Endothelial cell of umbilical vein (primary cell): ENCODE results near the gene RPS6KA1. TPM values are rescaled to one million over a fixed set of nuclear protein-coding genes. Genes with fewer than 3 reads are reported as not detected.

Experiments
- BruUV-seq: library from RNA; stranded (reverse); fragments of 400-500 nt; replicated peaks from 2 replicates; lab custom pipeline; 2021; lab: Mats Ljungman, UMichigan
- CTCF ChIA-PET: fragments of 300-600, 350-600 bp; sonication (Branson Sonifier 250); formaldehyde crosslinking; loops from one replicate; lab custom pipeline; 2021; ENCODE audit warnings: antibody characterized with exemption, inconsistent platforms; lab: Charles Lee
- POLR2A ChIA-PET: fragments of 300-600, 350-600 bp; sonication (Branson Sonifier 250); formaldehyde crosslinking; loops from one replicate; lab custom pipeline; 2021; ENCODE audit warnings: antibody characterized with exemption, inconsistent platforms; lab: Charles Lee
- DNase-seq: peaks from one replicate; pipeline ENCODE4 v3.0.0-alpha.2; 2011; ENCODE audit warnings: low read depth, low spot score
- FAIRE-seq: peaks from 2 replicates; lab custom pipeline; 2011; peaks lifted over from hg19 to GRCh38; lab: Jason Lieb, UNC
- H2AFZ ChIP-seq: 2 replicates; pipeline ENCODE4 v1.6.0; 2012; ENCODE audit warnings: low read depth, low read length, control low read depth, inconsistent platforms
- H3K27ac ChIP-seq: 2 replicates; pipeline ENCODE4 v1.5.1; 2011; ENCODE audit warnings: low read depth, mild to moderate bottlenecking, control low read depth, low read length, moderate library complexity; ENCODE audit not compliant: insufficient read depth
- H3K27me3 ChIP-seq, 2 experiments: 2 replicates each; pipeline versions ENCODE4 v1.6.0 to v1.6.1; 2011; ENCODE audit warnings: low read length in 2 of 2, mixed read lengths in 1 of 2; ENCODE audit not compliant: control insufficient read depth in 2 of 2, insufficient read depth in 2 of 2
- H3K36me3 ChIP-seq, 2 experiments: 2 replicates in 1 of 2; 3 replicates in 1 of 2; pipeline ENCODE4 v1.5.1; 2011; ENCODE audit warnings: low read length in 2 of 2, mild to moderate bottlenecking in 1 of 2, moderate library complexity in 1 of 2; ENCODE audit not compliant: control insufficient read depth in 2 of 2, insufficient read depth in 2 of 2; ENCODE audit errors: extremely low read depth in 1 of 2
- H3K4me1 ChIP-seq: 3 replicates; pipeline ENCODE4 v1.5.1; 2011; ENCODE audit warnings: mild to moderate bottlenecking, low read length; ENCODE audit not compliant: control insufficient read depth, insufficient read depth; ENCODE audit errors: extremely low read depth
- H3K4me2 ChIP-seq: 2 replicates; pipeline ENCODE4 v1.6.1; 2011; ENCODE audit warnings: low read length, control low read depth, mixed read lengths; ENCODE audit not compliant: insufficient read depth
- H3K4me3 ChIP-seq, 3 experiments: fragments of 200-600 bp in 1 of 3; sonication (generic), shearing (Covaris generic) in 1 of 3; replicated peaks in 1 of 3; 2 replicates each; pipeline ENCODE4 v1.5.1; 2011 to 2016; ENCODE audit warnings: control low read depth in 3 of 3, low read length in 3 of 3, mild to moderate bottlenecking in 2 of 3, inconsistent platforms in 1 of 3, low read depth in 1 of 3, moderate library complexity in 1 of 3; ENCODE audit not compliant: insufficient read depth in 1 of 3
- H3K79me2 ChIP-seq: 2 replicates; pipeline ENCODE4 v1.6.0; 2012; ENCODE audit warnings: low read length, inconsistent platforms; ENCODE audit not compliant: control insufficient read depth, insufficient read depth
- H3K9ac ChIP-seq: replicated peaks from 2 replicates; pipeline ENCODE3; 2011; ENCODE audit warnings: low read length, control low read depth; ENCODE audit not compliant: insufficient read depth; ENCODE audit errors: extremely low read depth
- H3K9me1 ChIP-seq: replicated peaks from 3 replicates; pipeline ENCODE4 v1.6.0; 2011; ENCODE audit warnings: mild to moderate bottlenecking, low read length; ENCODE audit not compliant: control insufficient read depth, insufficient read depth; ENCODE audit errors: extremely low read depth
- H3K9me3 ChIP-seq: replicated peaks from 2 replicates; pipeline ENCODE4 v1.5.1; 2012; ENCODE audit warnings: low read length, inconsistent platforms; ENCODE audit not compliant: control insufficient read depth, insufficient read depth
- H4K20me1 ChIP-seq: replicated peaks from 2 replicates; pipeline ENCODE3; 2011; ENCODE audit warnings: mild to moderate bottlenecking, low read length; ENCODE audit not compliant: control insufficient read depth, insufficient read depth; ENCODE audit errors: extremely low read depth
- CTCF ChIP-seq, 2 donors: IDR thresholded peaks; 1 replicate in 1 of 2; 2 replicates in 1 of 2; pipeline ENCODE4 v1.5.1; 2011; ENCODE audit warnings: low read length in 2 of 2, mild to moderate bottlenecking in 2 of 2, moderate library complexity in 2 of 2, control low read depth in 1 of 2, inconsistent platforms in 1 of 2, low read depth in 1 of 2; ENCODE audit not compliant: insufficient read depth in 1 of 2; ENCODE audit errors: extremely low read depth in 1 of 2
- EZH2 ChIP-seq: IDR thresholded peaks from 2 replicates; pipeline ENCODE4 v1.6.1; 2012; ENCODE audit warnings: borderline replicate concordance, low read depth, mild to moderate bottlenecking, moderate library complexity, low read length, inconsistent platforms; ENCODE audit not compliant: severe bottlenecking
- FOS ChIP-seq: IDR thresholded peaks from 2 replicates; pipeline ENCODE4 v1.6.1; 2011; ENCODE audit warnings: mild to moderate bottlenecking, low read length, moderate library complexity, borderline replicate concordance; ENCODE audit not compliant: insufficient read depth
- GATA2 ChIP-seq: IDR thresholded peaks from 2 replicates; pipeline ENCODE4 v1.7.0; 2011; ENCODE audit warnings: low read depth, mild to moderate bottlenecking, moderate library complexity, mixed read lengths, low read length; ENCODE audit not compliant: insufficient read length, insufficient read depth
- JUN ChIP-seq: IDR thresholded peaks from 2 replicates; pipeline ENCODE4 v1.6.1; 2011; ENCODE audit warnings: borderline replicate concordance, low read depth; ENCODE audit not compliant: insufficient read length, insufficient read depth
- MAX ChIP-seq: IDR thresholded peaks from 2 replicates; pipeline ENCODE4 v1.6.1; 2011; ENCODE audit not compliant: insufficient read depth, insufficient read length
- MYC ChIP-seq: IDR thresholded peaks from one replicate; pipeline ENCODE4 v1.6.1; 2011; ENCODE audit warnings: mild to moderate bottlenecking, low read depth, low read length
- POLR2A ChIP-seq: IDR thresholded peaks from 2 replicates; pipeline ENCODE4 v1.6.1; 2012; ENCODE audit warnings: low read depth, mild to moderate bottlenecking, control low read depth, low read length
- POLR2AphosphoS5 ChIP-seq: IDR thresholded peaks from 2 replicates; pipeline ENCODE4 v1.6.1; 2012; ENCODE audit warnings: low read depth, mild to moderate bottlenecking, control low read depth, low read length, moderate library complexity; ENCODE audit not compliant: insufficient read depth
- dilution Hi-C: fragments of 300-500 bp; cut with MboI; formaldehyde crosslinking; loops from one replicate; pipeline ENCODE4 v1.15.0; 2019; ENCODE audit warnings: low sequenced_read_pairs; ENCODE audit not compliant: extremely low pct_ligation_motif_present
- intact Hi-C: fragments of 100-400 bp; cut with micrococcal nuclease; formaldehyde crosslinking; loops from one replicate; pipeline ENCODE4 v1.10.0; 2022
- polyA plus RNA-seq, 4 experiments: library from polyadenylated mRNA; depleted of rRNA in 3 of 4; stranded (reverse) in 3 of 4; unstranded in 1 of 4; fragments of >200 nt; gene quantifications; 2 replicates each; pipeline versions ENCODE4 v1.2.1 to v1.2.3, GENCODE V29; 2011 to 2012; ENCODE audit warnings: missing spikeins in 1 of 4
- total RNA-seq: library from RNA; stranded (reverse); gene quantifications from 2 replicates; pipeline ENCODE4 v1.2.3, GENCODE V29; 2021

RPS6KA1 gene
- total and polyA plus RNA-seq, 2 donors (not counting 3 experiments of a cell fraction or from before 2014, with no cell fraction given) = 6.7 to 15.5 TPM

GRCh38 chr1:26522073-26522472 is 7.5 kb upstream of the RPS6KA1 start:
- POLR2A ChIA-PET = no interaction called here
- H2AFZ ChIP-seq = no peak overlapping the region
- FAIRE-seq = no peak

More at GRCh38 chr1:26522073-26522472, 7.5 kb upstream of the RPS6KA1 start:
- dilution Hi-C loops = no loop called here
- Histone ChIP-seq H3K4me2 (no peak overlapping the region), H3K9me1 (no peaks in the 10 kb centered on the region), H3K9ac (no peak overlapping the region), H3K27me3 (peaks cover 6 to 9% of the 10 kb centered on the region in 2 experiments), H4K20me1 (no peaks in the 10 kb centered on the region), H3K27ac (no peak overlapping the region), H3K4me3 (no peak overlapping the region), H3K79me2 (no peaks in the 10 kb centered on the region), H3K9me3 (no peaks in the 10 kb centered on the region), H3K4me1 (no peaks in the 10 kb centered on the region), H3K36me3 (no peaks in the 10 kb centered on the region)
- intact Hi-C loops = no loop called here
- BruUV-seq = no TSS peak
- CTCF ChIA-PET = interaction anchor here (1.3 to 4.2 kb wide), 3 partner anchors 12 to 104 kb away, joined by 3 to 19 read pairs (median 5); no protein-coding TSS in a partner anchor
- no peak for DNase-seq
- TF ChIP-seq GATA2 (no peak), POLR2A (no peak), POLR2AphosphoS5 (no peak), MYC (no peak), FOS (no peak), EZH2 (no peak), JUN (no peak), CTCF (IDR thresholded peaks at IDR 0.05; ENCODE audit: extremely low read depth in 1 of 2, insufficient read depth in 1 of 2, low read depth in 1 of 2, low read length in 2 of 2) (no peak), MAX (no peak)
